ENCODE measurements around the gene RAI2.

The RAI2 gene

GRCh38 chrX:17778997-17779396 is 82.1 kb downstream of the RAI2 start:
- ATAC-seq, result no peak

- no peak for ATAC-seq
These were observed 87.0 kb downstream of the RAI2 start for GRCh38 chrX:17774053-17774452.

GRCh38 chrX:17773221-17773876 is 87.7 kb downstream of the RAI2 start:
- peak in 1 of 2 donors; percentile 20 for ATAC-seq

- peak in 1 of 2 donors; percentile 36 for ATAC-seq
These were observed 91.3 kb downstream of the RAI2 start for GRCh38 chrX:17769701-17770269.

- no peak for ATAC-seq
These were observed 92.1 kb downstream of the RAI2 start for GRCh38 chrX:17768997-17769396.

DNA sequence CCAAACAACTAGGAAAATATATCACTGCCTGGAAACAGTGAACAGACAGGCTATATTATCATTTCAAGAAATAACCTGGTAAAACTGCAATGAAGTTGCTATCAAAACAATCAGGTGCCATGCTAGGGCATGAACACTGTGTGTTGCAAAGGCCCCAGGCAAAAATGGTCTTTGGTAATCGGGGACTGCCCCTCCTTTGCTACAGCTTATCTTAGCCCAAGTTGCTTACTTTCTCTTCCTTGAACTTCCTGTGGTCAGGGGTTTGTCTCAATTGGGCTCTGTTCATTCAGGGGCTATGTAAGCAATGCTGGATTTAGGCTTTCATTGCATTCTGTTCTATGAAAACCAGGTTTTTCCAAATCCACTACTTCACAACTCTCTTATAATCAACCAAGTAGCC is 93.4 kb downstream of the RAI2 start:
- no peak for ATAC-seq

DNA sequence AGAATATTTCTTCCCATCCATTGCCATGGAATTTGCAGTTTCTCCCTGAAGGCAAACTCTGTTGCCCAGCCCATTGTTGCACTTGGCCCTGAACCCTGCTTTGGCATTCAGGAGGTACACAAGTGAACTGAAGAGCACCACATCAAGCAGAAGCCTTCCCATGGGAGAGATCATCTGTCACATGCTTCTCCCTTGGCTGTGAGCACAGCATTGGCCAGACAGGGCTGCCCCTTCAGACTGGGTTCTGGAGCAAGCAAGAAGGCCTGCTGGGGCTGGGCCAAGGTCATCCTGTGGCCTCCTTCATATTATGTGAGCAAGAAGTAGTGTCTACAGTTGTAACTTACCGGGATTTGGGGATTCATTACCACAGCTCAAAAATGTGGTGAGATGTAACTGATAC is 101.1 kb downstream of the RAI2 start:
- no peak for ATAC-seq

GRCh38 chrX:17758382-17758781 is 102.7 kb downstream of the RAI2 start:
- ATAC-seq, result no peak

DNA sequence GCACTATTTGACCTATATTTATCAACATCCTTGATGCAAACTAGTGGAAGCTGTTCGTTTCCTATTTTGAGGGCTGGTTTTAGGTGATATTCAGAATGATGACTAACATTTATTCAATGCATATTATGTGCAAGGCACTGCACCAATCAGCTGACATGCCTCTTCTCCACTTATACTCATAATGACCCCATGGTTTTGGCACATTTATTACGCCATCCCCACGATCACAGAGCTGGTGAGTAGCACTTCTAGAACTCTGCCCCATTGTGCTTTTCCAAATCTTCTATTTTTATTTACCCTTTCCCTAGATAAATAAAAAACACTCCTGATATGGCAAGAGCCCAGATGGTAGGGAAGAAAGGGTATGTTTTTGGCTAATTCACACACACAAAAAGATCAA is 110.7 kb downstream of the RAI2 start:
- ATAC-seq, result no peak
